GM12878 (cell line): ENCODE results near the gene GAMT. TPM values are rescaled to one million over a fixed set of nuclear protein-coding genes. Genes with fewer than 3 reads are reported as not detected.

ENCODE experiments used
- ATAC-seq: fragments of 200-7000 bp; cut with Tn5 transposase; 3 replicates; pipeline ENCODE4 v1.9.1; 2020; ENCODE audit warnings: mild to moderate bottlenecking, moderate library complexity
- BruUV-seq: library from RNA; stranded (reverse); fragments of 400-500 nt; replicated peaks from 2 replicates; lab custom pipeline; 2021; lab: Mats Ljungman, UMichigan
- CTCF ChIA-PET: fragments of 300-600 bp; sonication (Branson Sonifier 250); formaldehyde crosslinking; extraction: SDS; loops from one replicate; lab custom pipeline; 2021; ENCODE audit warnings: inconsistent platforms; lab: Yijun Ruan, JAX
- POLR2A ChIA-PET: fragments of 350-600 bp; formaldehyde crosslinking; extraction: SDS; loops from one replicate; lab custom pipeline; 2021; ENCODE audit warnings: inconsistent platforms; lab: Charles Lee
- RAD21 ChIA-PET: fragments of 300-600 bp; sonication (Branson Sonifier 250); formaldehyde crosslinking; loops from one replicate; lab custom pipeline; 2023; ENCODE audit warnings: antibody characterized with exemption; ENCODE audit not compliant: unreplicated experiment; lab: Charles Lee
- SMC1A ChIA-PET: fragments of 300-600 bp; sonication (Branson Sonifier 250); formaldehyde crosslinking; loops from one replicate; lab custom pipeline; 2023; ENCODE audit not compliant: unreplicated experiment, uncharacterized antibody; lab: Charles Lee
- DNase-seq: peaks from one replicate; pipeline ENCODE4 v3.0.0-alpha.2; 2011; ENCODE audit warnings: low read depth, low spot score
- FAIRE-seq: peaks from 3 replicates; lab custom pipeline; 2011; peaks lifted over from hg19 to GRCh38; lab: Jason Lieb, UNC
- H2AFZ ChIP-seq: 2 replicates; pipeline ENCODE4 v1.6.0; 2011; ENCODE audit warnings: low read depth, low read length, control low read depth; ENCODE audit not compliant: control insufficient read depth
- H3K27ac ChIP-seq: 2 replicates; pipeline ENCODE4 v1.5.1; 2011; ENCODE audit warnings: control low read depth; ENCODE audit not compliant: control insufficient read depth, insufficient read depth
- H3K27me3 ChIP-seq, 2 experiments: replicated peaks in 1 of 2; 2 replicates each; pipeline versions ENCODE4 v1.6.0 to v1.6.1; 2011; ENCODE audit warnings: low read length in 1 of 2; ENCODE audit not compliant: control insufficient read depth in 2 of 2, insufficient read depth in 2 of 2
- H3K36me3 ChIP-seq, 2 experiments: 2 replicates each; pipeline ENCODE4 v1.5.1; 2011; ENCODE audit warnings: low read length in 1 of 2; ENCODE audit not compliant: control insufficient read depth in 2 of 2, insufficient read depth in 2 of 2
- H3K4me1 ChIP-seq: 2 replicates; pipeline ENCODE4 v1.6.1; 2011; ENCODE audit warnings: mild to moderate bottlenecking, low read length, moderate library complexity, mixed read lengths; ENCODE audit not compliant: control insufficient read depth, insufficient read depth
- H3K4me2 ChIP-seq: 2 replicates; pipeline ENCODE4 v1.6.0; 2011; ENCODE audit warnings: control low read depth; ENCODE audit not compliant: control insufficient read depth, insufficient read depth
- H3K4me3 ChIP-seq: fragments of 200-600 bp; sonication (generic); 2 replicates; pipeline ENCODE4 v1.5.1; 2016
- H3K79me2 ChIP-seq: 2 replicates; pipeline ENCODE4 v1.6.0; 2011; ENCODE audit warnings: low read length; ENCODE audit not compliant: control insufficient read depth, insufficient read depth
- H3K9ac ChIP-seq: 2 replicates; pipeline ENCODE4 v1.8.0; 2011; ENCODE audit warnings: low read length, control low read depth, mixed read lengths; ENCODE audit not compliant: control insufficient read depth, insufficient read depth
- H3K9me3 ChIP-seq: replicated peaks from 3 replicates; pipeline ENCODE4 v1.5.1; 2011; ENCODE audit warnings: mild to moderate bottlenecking, low read length; ENCODE audit not compliant: control insufficient read depth, insufficient read depth
- H4K20me1 ChIP-seq: 2 replicates; pipeline ENCODE4 v1.6.0; 2011; ENCODE audit not compliant: control insufficient read depth, insufficient read depth
- ATF7 ChIP-seq: fragments of 450-650 bp; IDR thresholded peaks from 2 replicates; pipeline ENCODE4 v1.6.1; 2016; ENCODE audit warnings: low read depth, mild to moderate bottlenecking
- CUX1 ChIP-seq: IDR thresholded peaks from 2 replicates; pipeline ENCODE4 v1.6.1; 2012; ENCODE audit warnings: improper control_type of control experiment, low read depth, low read length; ENCODE audit not compliant: insufficient replicate concordance
- ELK1 ChIP-seq: IDR thresholded peaks from 2 replicates; pipeline ENCODE4 v1.6.1; 2012; ENCODE audit warnings: low read depth, low read length, improper control_type of control experiment
- IRF4 ChIP-seq: IDR thresholded peaks from 2 replicates; pipeline ENCODE4 v1.6.1; 2011; ENCODE audit warnings: low read depth, low read length
- POLR2A ChIP-seq: IDR thresholded peaks from 2 replicates; pipeline ENCODE4 v1.6.1; 2011; ENCODE audit warnings: low read depth, mild to moderate bottlenecking, low read length
- POLR2AphosphoS5 ChIP-seq: IDR thresholded peaks from 2 replicates; pipeline ENCODE4 v1.6.1; 2011; ENCODE audit warnings: mild to moderate bottlenecking, low read length, inconsistent platforms
- SRF ChIP-seq, 2 experiments: IDR thresholded peaks; 2 replicates each; pipeline ENCODE4 v1.6.1; 2011; ENCODE audit warnings: low read depth in 2 of 2, low read length in 2 of 2, mild to moderate bottlenecking in 1 of 2, moderate library complexity in 1 of 2
- TCF3 ChIP-seq: IDR thresholded peaks from 2 replicates; pipeline ENCODE4 v1.6.1; 2012; ENCODE audit warnings: low read depth, mild to moderate bottlenecking, low read length, borderline replicate concordance; ENCODE audit not compliant: insufficient read depth
- USF1 ChIP-seq: IDR thresholded peaks from 2 replicates; pipeline ENCODE4 v1.6.1; 2011; ENCODE audit warnings: borderline replicate concordance, low read depth, mild to moderate bottlenecking, moderate library complexity, mixed read lengths, low read length; ENCODE audit not compliant: insufficient read depth; ENCODE audit errors: extremely low read length
- ZNF24 ChIP-seq: fragments of 450-650 bp; IDR thresholded peaks from 2 replicates; pipeline ENCODE4 v1.6.1; 2017; ENCODE audit warnings: antibody characterized with exemption, mild to moderate bottlenecking
- WGBS: methylation state at CpG from one replicate; pipeline ENCODE4 v1.1.6; 2016; ENCODE audit warnings: low lambda C conversion rate; ENCODE audit not compliant: insufficient replicate concordance, insufficient coverage; ENCODE audit errors: missing lambda C conversion rate; 5-methylcytosine and 5-hydroxymethylcytosine counted together
- in situ Hi-C: fragments of 300-500 bp; cut with MboI; formaldehyde crosslinking; loops from 9 replicates; pipeline ENCODE4 v1.14.3; 2018; ENCODE audit warnings: mixed read lengths
- intact Hi-C: fragments of 100-400 bp; cut with micrococcal nuclease; formaldehyde crosslinking; loops from one replicate; pipeline ENCODE4 v1.14.2; 2022; ENCODE audit not compliant: unreplicated experiment
- polyA plus RNA-seq, 11 experiments: library from polyadenylated mRNA; depleted of rRNA in 4 of 11; unstranded in 6 of 11; stranded (reverse) in 5 of 11; fragments of >200 nt; fragmentation: Nextera tagmentation in 4 of 11; fragmentation: Illumina TruSeq in 1 of 11; extraction: Ambion mirVana in 4 of 11; extraction: Trizol in 1 of 11; gene quantifications; 1 replicate in 1 of 11; 2 replicates in 10 of 11; pipeline versions ENCODE4 v1.2.1 to v1.2.3, GENCODE V29; 2011 to 2016; ENCODE audit warnings: inconsistent platforms in 2 of 11, missing spikeins in 2 of 11, low read depth in 1 of 11
- total RNA-seq, 4 experiments: library from RNA; depleted of rRNA in 3 of 4; stranded (reverse); fragments of >200 nt in 3 of 4; fragmentation: Illumina TruSeq in 1 of 4; extraction: Trizol in 1 of 4; gene quantifications; 2 replicates each; pipeline versions ENCODE4 v1.2.1 to v1.2.3, GENCODE V29; 2013 to 2021

The GAMT gene
- total and polyA plus RNA-seq, 10 of the 15 experiments (the other 5 are each of a cell fraction or from before 2014, with no cell fraction given), result 1.6 to 131 (median 38.8) TPM

- DNase-seq (no peak), ATAC-seq (no peak), FAIRE-seq (no peak)
- Histone ChIP-seq H3K9me3 (no peaks in the 10 kb centered on the region), H4K20me1 (no peaks in the 10 kb centered on the region; the same call in 1 of the 2 replicates), H3K36me3 (peaks cover 15 to 23% of the 10 kb centered on the region in 2 experiments), H3K79me2 (peaks cover 30% of the 10 kb centered on the region), H3K27me3 (no peaks in the 10 kb centered on the region; a peak in 1 of 4 replicates), H3K4me2 (peak overlapping the region; percentile 59), H3K4me1 (peaks cover 15% of the 10 kb centered on the region), H3K27ac (no peak overlapping the region), H2AFZ (no peak overlapping the region), H3K4me3 (no peak overlapping the region)
- ChIA-PET SMC1A (no interaction called here), POLR2A (interaction anchor here (0.6 kb wide), 1 partner anchor 102 kb away, joined by 3 read pairs; no protein-coding TSS in a partner anchor), RAD21 (no interaction called here), CTCF (no interaction called here)
- in situ Hi-C loops (no loop called here), intact Hi-C loops (no loop called here)
- no TSS peak for BruUV-seq
- WGBS, result 80% methylated on average over 9 of the region's 9 CpGs
- TF ChIP-seq ATF7 (no peak), POLR2AphosphoS5 (peak; percentile 10; the same call in 1 of the 2 replicates), POLR2A (peak; percentile 73)
- TF ChIP-seq, all 136 proteins: peak for 2
- H3K9ac ChIP-seq, result peak overlapping the region; percentile 7; the same call in 1 of the 2 replicates
These were observed 39.7 kb upstream of the GAMT start for GRCh38 chr19:1441022-1441426.

GRCh38 chr19:1440418-1440801 lies 39.1 kb upstream of the GAMT start:
- SMC1A ChIA-PET, result no interaction called here
- POLR2A ChIA-PET, result no interaction called here
- Histone ChIP-seq H4K20me1 (no peaks in the 10 kb centered on the region; the same call in 1 of the 2 replicates), H3K4me1 (peaks cover 13% of the 10 kb centered on the region), H3K27me3 (no peaks in the 10 kb centered on the region; a peak in 1 of 4 replicates), H3K79me2 (peaks cover 30% of the 10 kb centered on the region), H2AFZ (no peak overlapping the region), H3K4me3 (peak overlapping the region; percentile 98; the same call in 1 of the 2 replicates), H3K36me3 (peaks cover 15 to 23% of the 10 kb centered on the region in 2 experiments), H3K9ac (no peak overlapping the region), H3K9me3 (no peaks in the 10 kb centered on the region), H3K27ac (no peak overlapping the region), H3K4me2 (peak overlapping the region; percentile 59)
- WGBS, result 90% methylated on average over 15 of the region's 15 CpGs
- ATAC-seq, result no peak
- no peak for DNase-seq
- CTCF ChIA-PET, result no interaction called here
- FAIRE-seq, result no peak
- RAD21 ChIA-PET, result no interaction called here
- in situ Hi-C loops (no loop called here), intact Hi-C loops (no loop called here)
- BruUV-seq, result no TSS peak
- no peak for TF ChIP-seq ZNF24
- TF ChIP-seq USF1, result no peak
- no peak for TF ChIP-seq SRF (IDR thresholded peaks at IDR 0.05; ENCODE audit: low read depth in 2 of 2, low read length in 2 of 2)
- no peak for TF ChIP-seq ELK1
- TF ChIP-seq TCF3, result no peak
- TF ChIP-seq IRF4, result no peak
- no peak for TF ChIP-seq CUX1
